T-helper 1 cell treated with Interleukin-12 subunit alpha and Interleukin-12 subunit beta and Interleukin-4 antibody, amounts not matched to agents 30 μg/mL and 1 μg/mL, for 36 hours (primary cell): ENCODE results near the gene THOC5.

Experiments used
- H3K27ac Mint-ChIP-seq: one replicate; pipeline ENCODE4 v1.8.0; 2021; ENCODE audit warnings: mild to moderate bottlenecking, mixed read lengths
- H3K27me3 Mint-ChIP-seq: one replicate; pipeline ENCODE4 v1.8.0; 2021; ENCODE audit warnings: low read depth, mixed read lengths
- H3K36me3 Mint-ChIP-seq: one replicate; pipeline ENCODE4 v1.8.0; 2021; ENCODE audit warnings: low read depth, mixed read lengths
- H3K4me1 Mint-ChIP-seq: one replicate; pipeline ENCODE4 v1.8.0; 2021; ENCODE audit warnings: low read depth, mixed read lengths
- H3K4me3 Mint-ChIP-seq: one replicate; pipeline ENCODE4 v1.8.0; 2021; ENCODE audit warnings: mild to moderate bottlenecking, moderate library complexity, mixed read lengths
- H3K9me3 Mint-ChIP-seq: one replicate; pipeline ENCODE4 v1.8.0; 2021; ENCODE audit warnings: mixed read lengths

THOC5 gene

GRCh38 chr22:29531419-29531818 is 22.1 kb downstream of the THOC5 start:
- Mint-ChIP-seq H3K27me3 (no peaks in the 10 kb centered on the region), H3K36me3 (peaks cover 40% of the 10 kb centered on the region), H3K27ac (no peak overlapping the region), H3K4me3 (no peak overlapping the region), H3K9me3 (no peaks in the 10 kb centered on the region), H3K4me1 (no peaks in the 10 kb centered on the region)

GRCh38 chr22:29530716-29531115 is 22.8 kb downstream of the THOC5 start:
- no peaks in the 10 kb centered on the region for H3K9me3 Mint-ChIP-seq
- peaks cover 38% of the 10 kb centered on the region for H3K36me3 Mint-ChIP-seq
- no peaks in the 10 kb centered on the region for H3K4me1 Mint-ChIP-seq

DNA sequence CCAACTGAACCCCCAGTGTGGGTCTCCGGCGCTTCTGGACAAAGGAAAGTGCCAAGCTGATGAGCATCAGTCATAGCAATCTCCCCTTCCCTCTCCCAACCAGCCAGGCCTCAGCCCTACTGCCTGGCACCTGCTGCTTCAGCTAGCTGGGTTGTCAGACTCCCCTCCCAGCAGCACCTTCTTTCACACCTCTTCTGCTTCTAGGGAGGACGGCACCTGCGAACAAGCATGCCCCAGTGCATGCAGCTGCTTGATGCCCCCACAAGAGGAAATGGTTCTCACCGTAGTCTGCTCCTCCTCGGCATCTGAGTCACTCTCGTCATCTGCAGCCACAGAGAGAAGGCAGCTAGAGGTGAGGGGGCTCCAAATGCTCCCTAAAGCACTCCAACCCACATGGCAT is 25.4 kb downstream of the THOC5 start:
- Mint-ChIP-seq H3K9me3 (no peaks in the 10 kb centered on the region), H3K36me3 (peaks cover 30% of the 10 kb centered on the region)

More at GRCh38 chr22:29530716-29531115, 22.8 kb downstream of the THOC5 start:
- H3K27ac Mint-ChIP-seq, result no peak overlapping the region
- H3K4me3 Mint-ChIP-seq, result no peak overlapping the region
- no peaks in the 10 kb centered on the region for H3K27me3 Mint-ChIP-seq

GRCh38 chr22:29524442-29525191 is 28.9 kb downstream of the THOC5 start:
- H3K4me1 Mint-ChIP-seq, result no peaks in the 10 kb centered on the region
- H3K27ac Mint-ChIP-seq, result no peak overlapping the region

More for the DNA sequence above, 25.4 kb downstream of the THOC5 start:
- no peaks in the 10 kb centered on the region for H3K27me3 Mint-ChIP-seq
- H3K27ac Mint-ChIP-seq, result no peak overlapping the region
- no peak overlapping the region for H3K4me3 Mint-ChIP-seq
- no peaks in the 10 kb centered on the region for H3K4me1 Mint-ChIP-seq

DNA sequence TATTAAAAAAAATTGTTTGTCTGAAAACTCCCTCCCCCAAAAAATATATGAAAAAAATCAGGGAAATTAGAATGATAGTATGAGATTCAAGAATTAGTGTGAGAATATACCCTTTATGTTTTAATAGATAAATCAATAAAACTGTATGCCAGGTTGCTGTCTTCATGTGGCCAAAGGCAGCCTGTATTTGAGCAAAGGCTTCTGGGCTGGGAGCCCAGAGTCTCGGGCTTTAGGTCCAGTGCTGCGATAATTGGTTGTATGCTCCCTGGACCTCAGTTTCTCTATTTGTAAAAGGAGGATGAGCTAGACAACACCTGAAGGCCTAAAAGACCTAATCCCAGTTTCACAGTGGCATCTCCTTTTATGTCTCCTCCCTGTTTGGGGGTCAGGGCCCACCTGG is 29.8 kb downstream of the THOC5 start:
- H3K27ac Mint-ChIP-seq, result no peak overlapping the region
- H3K27me3 Mint-ChIP-seq, result no peaks in the 10 kb centered on the region
- peaks cover 37% of the 10 kb centered on the region for H3K36me3 Mint-ChIP-seq
- H3K4me3 Mint-ChIP-seq, result no peak overlapping the region
- H3K9me3 Mint-ChIP-seq, result no peaks in the 10 kb centered on the region
- no peaks in the 10 kb centered on the region for H3K4me1 Mint-ChIP-seq

More at GRCh38 chr22:29524442-29525191, 28.9 kb downstream of the THOC5 start:
- Mint-ChIP-seq H3K4me3 (no peak overlapping the region), H3K36me3 (peaks cover 32% of the 10 kb centered on the region), H3K27me3 (no peaks in the 10 kb centered on the region), H3K9me3 (no peaks in the 10 kb centered on the region)

DNA sequence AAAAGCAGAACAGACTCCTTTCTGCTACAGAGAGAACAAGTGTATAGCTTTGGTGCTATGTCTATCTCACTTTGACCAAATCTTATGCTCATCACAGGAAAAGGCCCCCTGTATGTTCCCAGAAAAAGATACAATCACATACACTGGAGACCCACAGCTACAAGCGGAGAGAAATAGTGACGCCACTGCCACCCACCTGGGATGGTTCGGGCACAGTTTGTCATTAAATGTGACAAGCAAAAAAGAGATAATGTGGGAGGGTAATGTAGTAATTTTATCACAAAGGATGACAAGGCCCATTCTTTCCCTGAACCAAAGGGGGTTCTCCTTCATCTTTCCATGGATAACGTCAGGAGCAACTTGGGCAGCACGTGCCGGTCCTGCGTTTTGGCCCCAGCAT is 32.0 kb downstream of the THOC5 start:
- Mint-ChIP-seq H3K9me3 (no peaks in the 10 kb centered on the region), H3K27me3 (no peaks in the 10 kb centered on the region)

GRCh38 chr22:29520851-29521250 is 32.7 kb downstream of the THOC5 start:
- Mint-ChIP-seq H3K36me3 (peaks cover 42% of the 10 kb centered on the region), H3K4me3 (no peak overlapping the region), H3K9me3 (no peaks in the 10 kb centered on the region), H3K4me1 (no peaks in the 10 kb centered on the region), H3K27ac (peak overlapping the region; percentile 11), H3K27me3 (no peaks in the 10 kb centered on the region)

More for the DNA sequence above, 32.0 kb downstream of the THOC5 start:
- no peaks in the 10 kb centered on the region for H3K4me1 Mint-ChIP-seq
- no peak overlapping the region for H3K27ac Mint-ChIP-seq
- H3K36me3 Mint-ChIP-seq, result peaks cover 39% of the 10 kb centered on the region
- H3K4me3 Mint-ChIP-seq, result no peak overlapping the region

DNA sequence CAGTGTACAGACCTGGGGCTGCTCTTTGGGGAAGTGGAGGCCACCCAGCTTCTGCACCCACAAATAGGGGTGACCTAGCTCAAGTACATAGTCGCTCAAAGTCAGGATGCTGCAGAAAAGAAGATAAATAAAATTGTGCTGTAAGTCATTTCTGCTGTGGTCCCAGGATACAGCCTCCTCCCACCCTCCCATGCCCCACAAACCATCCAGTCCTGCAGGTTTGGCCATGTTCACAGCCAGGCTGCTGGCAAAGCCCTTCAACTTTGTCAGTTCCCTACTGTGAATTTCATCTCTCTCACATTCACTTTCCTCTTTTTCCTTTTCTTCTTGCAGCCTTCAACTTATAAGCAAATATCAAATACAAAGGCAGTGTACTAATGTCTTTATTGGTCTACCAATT is 33.6 kb downstream of the THOC5 start:
- Mint-ChIP-seq H3K27ac (no peak overlapping the region), H3K27me3 (no peaks in the 10 kb centered on the region), H3K9me3 (no peaks in the 10 kb centered on the region), H3K4me3 (no peak overlapping the region), H3K4me1 (no peaks in the 10 kb centered on the region), H3K36me3 (peaks cover 39% of the 10 kb centered on the region)

- Mint-ChIP-seq H3K9me3 (no peaks in the 10 kb centered on the region), H3K4me1 (no peaks in the 10 kb centered on the region), H3K27ac (no peak overlapping the region), H3K4me3 (no peak overlapping the region), H3K36me3 (peaks cover 36% of the 10 kb centered on the region), H3K27me3 (no peaks in the 10 kb centered on the region)
These were observed 35.1 kb downstream of the THOC5 start for GRCh38 chr22:29518427-29518826.

DNA sequence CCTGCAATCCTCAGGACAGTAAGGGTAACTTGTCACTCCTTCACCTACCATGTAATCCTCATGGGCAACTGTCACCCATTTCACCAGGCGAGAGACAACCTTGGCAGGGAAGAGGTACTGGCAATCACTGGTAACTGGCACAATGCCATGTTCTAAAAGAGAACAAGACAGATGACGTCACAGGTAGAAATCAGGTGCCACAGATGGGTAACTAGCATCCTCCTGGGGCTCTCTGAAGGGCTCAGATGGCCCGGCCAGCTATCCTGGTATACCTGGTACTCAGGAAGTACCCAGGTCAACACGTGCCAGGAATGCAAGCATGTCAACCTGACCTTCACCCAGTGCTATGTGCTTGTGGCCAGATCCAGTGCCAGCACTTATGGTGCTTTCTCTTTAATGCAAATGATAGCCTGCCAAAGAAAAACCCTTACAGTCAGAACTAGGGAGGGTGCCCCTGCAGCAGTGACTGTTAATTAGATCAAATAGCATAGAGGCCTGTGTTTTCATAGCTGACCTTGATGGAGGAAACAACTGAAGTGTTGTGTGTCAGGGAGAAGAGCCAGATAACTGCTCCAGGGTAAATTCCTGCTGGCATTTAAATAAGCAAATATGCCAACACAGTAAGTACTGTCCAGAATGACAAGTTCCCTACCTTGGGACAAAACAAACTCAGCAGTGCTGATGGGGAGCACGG is 36.2 kb downstream of the THOC5 start:
- Mint-ChIP-seq H3K27ac (no peak overlapping the region), H3K36me3 (peaks cover 35% of the 10 kb centered on the region), H3K27me3 (no peaks in the 10 kb centered on the region), H3K9me3 (no peaks in the 10 kb centered on the region), H3K4me1 (no peaks in the 10 kb centered on the region), H3K4me3 (no peak overlapping the region)

GRCh38 chr22:29512031-29512430 is 41.5 kb downstream of the THOC5 start:
- H3K27me3 Mint-ChIP-seq, result no peaks in the 10 kb centered on the region
- peaks cover 38% of the 10 kb centered on the region for H3K36me3 Mint-ChIP-seq
- no peak overlapping the region for H3K4me3 Mint-ChIP-seq
- H3K4me1 Mint-ChIP-seq, result peaks cover 4% of the 10 kb centered on the region
- H3K9me3 Mint-ChIP-seq, result no peaks in the 10 kb centered on the region
- no peak overlapping the region for H3K27ac Mint-ChIP-seq

- Mint-ChIP-seq H3K4me3 (no peak overlapping the region), H3K36me3 (peaks cover 39% of the 10 kb centered on the region), H3K4me1 (peaks cover 4% of the 10 kb centered on the region)
These were observed 42.3 kb downstream of the THOC5 start for GRCh38 chr22:29511126-29511862.

DNA sequence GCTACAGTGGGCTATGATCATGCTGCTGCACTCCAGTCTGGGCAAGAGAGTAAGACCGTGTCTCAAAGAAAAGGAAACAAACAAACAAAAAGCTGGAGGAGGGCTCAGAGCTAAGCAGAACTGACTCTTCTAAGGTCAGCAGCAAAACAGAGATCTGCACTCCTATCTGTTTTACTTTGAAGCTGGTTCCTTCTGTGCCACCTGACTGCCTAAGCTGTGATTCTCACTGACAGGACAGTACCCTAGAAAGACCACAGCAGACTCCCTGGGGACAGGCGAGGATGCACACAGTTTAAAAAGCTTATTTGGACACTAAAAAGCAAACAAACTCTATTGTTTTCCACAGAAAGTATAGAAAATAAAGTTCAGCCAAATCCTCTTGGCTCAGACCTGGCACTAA is 43.0 kb downstream of the THOC5 start:
- Mint-ChIP-seq H3K9me3 (no peaks in the 10 kb centered on the region), H3K4me3 (no peak overlapping the region), H3K36me3 (peaks cover 35% of the 10 kb centered on the region), H3K4me1 (peaks cover 4% of the 10 kb centered on the region), H3K27me3 (no peaks in the 10 kb centered on the region), H3K27ac (no peak overlapping the region)

More at GRCh38 chr22:29511126-29511862, 42.3 kb downstream of the THOC5 start:
- Mint-ChIP-seq H3K9me3 (no peaks in the 10 kb centered on the region), H3K27ac (no peak overlapping the region), H3K27me3 (no peaks in the 10 kb centered on the region)

DNA sequence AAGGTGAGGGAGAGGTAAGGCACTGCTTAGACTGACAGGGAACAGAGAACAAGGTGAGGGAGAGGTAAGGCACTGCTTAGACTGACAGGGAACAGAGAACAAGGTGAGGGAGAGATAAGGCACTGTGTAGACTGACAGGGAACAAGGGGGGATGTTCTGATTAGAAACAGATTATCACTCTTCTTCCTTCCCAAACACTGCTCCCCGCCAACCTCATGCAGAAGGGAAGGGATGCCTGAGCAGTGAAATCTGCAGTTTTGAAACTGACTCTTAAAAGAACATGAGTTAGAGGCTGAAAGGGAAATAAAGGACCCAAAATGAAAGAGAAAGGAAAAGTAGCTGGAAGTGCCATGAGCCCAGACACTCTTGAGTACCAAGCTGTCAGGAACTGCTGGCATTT is 43.7 kb downstream of the THOC5 start:
- Mint-ChIP-seq H3K9me3 (no peaks in the 10 kb centered on the region), H3K4me1 (peaks cover 4% of the 10 kb centered on the region), H3K27ac (peak overlapping the region; percentile 70), H3K4me3 (no peak overlapping the region), H3K36me3 (peaks cover 37% of the 10 kb centered on the region), H3K27me3 (no peaks in the 10 kb centered on the region)
